Activated T-helper 2 cell treated with anti-CD3 and anti-CD28 coated beads, Interferon-gamma antibody, Interleukin-2, Interleukin-4, amounts not matched to agents 10 μg/mL and 5 μg/mL and 100 μg/mL, durations not matched to agents 14 hours and 24 hours and 36 hours (primary cell): ENCODE measurements around the gene PNPLA1. TPM values are rescaled to one million over a fixed set of nuclear protein-coding genes. Genes with fewer than 3 reads are reported as not detected.

Experiments
- DNase-seq: peaks from one replicate; pipeline ENCODE4 v3.0.0; 2021; ENCODE audit warnings: low spot score
- H3K27ac Mint-ChIP-seq: one replicate; pipeline ENCODE4 v1.8.0; 2021; ENCODE audit warnings: mixed read lengths
- H3K27me3 Mint-ChIP-seq: one replicate; pipeline ENCODE4 v1.8.0; 2021; ENCODE audit warnings: low read depth, mixed read lengths
- H3K36me3 Mint-ChIP-seq: one replicate; pipeline ENCODE4 v1.8.0; 2021; ENCODE audit warnings: low read depth, mixed read lengths
- H3K4me1 Mint-ChIP-seq: one replicate; pipeline ENCODE4 v1.8.0; 2021; ENCODE audit warnings: low read depth, mixed read lengths
- H3K4me3 Mint-ChIP-seq: one replicate; pipeline ENCODE4 v1.8.0; 2021; ENCODE audit warnings: low read depth, mild to moderate bottlenecking, moderate library complexity, mixed read lengths
- H3K9me3 Mint-ChIP-seq: one replicate; pipeline ENCODE4 v1.8.0; 2021; ENCODE audit warnings: mixed read lengths
- intact Hi-C: fragments of 100-400 bp; cut with micrococcal nuclease; formaldehyde crosslinking; loops from one replicate; pipeline ENCODE4 v1.15.1; 2023
- total RNA-seq: library from RNA; stranded (reverse); gene quantifications from 2 replicates; pipeline ENCODE4 v1.2.3, GENCODE V29; 2022

PNPLA1 gene
- total RNA-seq, 1 donor from 2014 or later = not detected

DNA sequence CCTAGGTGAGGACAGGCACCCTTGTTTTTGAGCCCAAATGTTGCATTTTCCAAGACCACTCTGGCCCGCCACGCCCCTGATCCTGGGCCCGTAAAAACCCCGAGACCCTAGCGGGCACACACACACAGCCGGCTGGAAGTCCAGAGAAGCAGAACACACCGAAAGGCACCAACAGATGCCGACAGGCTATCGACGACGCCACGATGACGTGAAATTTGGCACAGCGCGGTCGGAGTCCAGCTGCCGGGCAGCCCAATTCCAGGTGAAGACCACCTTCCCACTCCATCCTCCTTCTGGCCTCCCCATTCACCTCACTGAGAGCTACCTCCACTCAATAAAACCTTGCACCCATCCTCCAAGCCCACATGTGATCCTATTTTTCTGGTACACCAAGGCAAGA is 34.0 kb upstream of the PNPLA1 start:
- H3K27ac Mint-ChIP-seq = no peak overlapping the region
- peaks cover 5% of the 10 kb centered on the region for H3K4me1 Mint-ChIP-seq
- H3K4me3 Mint-ChIP-seq = no peak overlapping the region
- H3K36me3 Mint-ChIP-seq = peaks cover 12% of the 10 kb centered on the region
- intact Hi-C loops = no loop called here
- H3K27me3 Mint-ChIP-seq = no peaks in the 10 kb centered on the region
- no peaks in the 10 kb centered on the region for H3K9me3 Mint-ChIP-seq
- no peak for DNase-seq

DNA sequence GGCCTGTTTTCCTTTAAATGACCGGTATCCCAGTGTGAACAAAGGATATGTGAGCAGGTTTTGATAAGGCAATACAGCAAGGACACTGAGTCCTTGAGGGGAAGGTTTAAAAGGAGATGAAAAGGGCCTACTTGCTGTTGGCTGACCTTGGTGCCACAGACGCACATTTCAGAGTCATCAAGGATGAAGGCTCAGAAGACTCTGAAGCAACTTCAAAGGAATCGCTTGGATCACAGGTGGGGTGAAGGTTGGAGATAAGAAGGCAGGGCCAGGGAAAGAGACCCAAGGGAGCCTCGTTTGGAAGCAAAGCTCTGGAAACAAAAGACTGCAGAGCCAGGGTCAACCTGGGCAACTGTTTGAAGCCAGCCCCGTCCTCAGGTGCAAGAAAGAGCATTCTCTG is 30.1 kb upstream of the PNPLA1 start:
- Mint-ChIP-seq H3K27me3 (peaks cover 24% of the 10 kb centered on the region), H3K4me3 (no peak overlapping the region), H3K27ac (no peak overlapping the region), H3K4me1 (peaks cover 12% of the 10 kb centered on the region), H3K9me3 (no peaks in the 10 kb centered on the region), H3K36me3 (no peaks in the 10 kb centered on the region)
- DNase-seq = no peak
- intact Hi-C loops = loop anchor here (5.0 kb wide), 1 partner anchor 117 kb away; no protein-coding TSS in a partner anchor

DNA sequence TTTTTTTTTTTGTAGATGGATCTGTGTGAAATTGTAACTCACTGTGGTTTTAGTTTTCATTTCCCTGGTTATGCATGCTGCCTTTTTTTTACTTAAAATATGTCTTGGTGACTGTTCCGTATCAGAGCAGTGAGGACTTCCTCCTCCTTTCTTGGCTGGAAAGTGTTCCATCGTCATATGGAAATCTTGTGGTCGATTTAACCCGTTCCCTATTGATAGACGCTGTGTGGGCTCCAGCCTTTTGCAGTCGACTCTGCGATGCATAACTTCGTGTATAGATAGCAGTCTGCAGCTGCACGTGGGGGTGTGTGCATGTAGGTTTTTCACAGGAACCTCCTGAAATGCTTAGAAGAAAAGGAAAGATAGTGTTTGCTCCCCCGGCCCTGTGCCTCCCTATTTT is 28.1 kb upstream of the PNPLA1 start:
- Mint-ChIP-seq H3K36me3 (no peaks in the 10 kb centered on the region), H3K4me3 (no peak overlapping the region), H3K27ac (no peak overlapping the region), H3K4me1 (peaks cover 13% of the 10 kb centered on the region), H3K9me3 (no peaks in the 10 kb centered on the region), H3K27me3 (peaks cover 24% of the 10 kb centered on the region)
- DNase-seq = no peak
- intact Hi-C loops = loop anchor here (5.0 kb wide), 1 partner anchor 119 kb away; no protein-coding TSS in a partner anchor

DNA sequence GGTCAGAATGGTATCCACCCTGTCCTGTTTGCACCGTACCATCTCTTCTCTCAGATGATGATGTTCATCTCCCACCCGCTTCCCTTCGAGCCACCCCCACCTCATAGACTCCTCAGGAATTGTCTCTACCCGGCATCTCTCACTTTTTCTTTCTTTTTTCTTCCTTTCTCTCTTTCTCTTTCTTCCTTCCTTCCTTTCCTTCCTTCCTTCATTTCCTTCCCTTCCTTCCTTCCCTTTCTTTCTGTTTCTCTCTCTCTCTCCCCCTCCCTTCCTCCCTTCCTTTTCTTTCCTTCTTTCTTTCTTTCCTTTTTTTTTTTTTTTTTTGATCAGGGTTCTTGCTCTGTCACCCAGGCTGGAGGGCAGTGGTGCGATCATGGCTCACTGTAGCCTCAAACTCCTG is 27.7 kb upstream of the PNPLA1 start:
- intact Hi-C loops = loop anchor here (5.0 kb wide), 1 partner anchor 120 kb away; no protein-coding TSS in a partner anchor
- Mint-ChIP-seq H3K4me3 (no peak overlapping the region), H3K36me3 (no peaks in the 10 kb centered on the region), H3K27me3 (peaks cover 25% of the 10 kb centered on the region), H3K4me1 (peaks cover 13% of the 10 kb centered on the region), H3K27ac (no peak overlapping the region), H3K9me3 (no peaks in the 10 kb centered on the region)
- DNase-seq = no peak

DNA sequence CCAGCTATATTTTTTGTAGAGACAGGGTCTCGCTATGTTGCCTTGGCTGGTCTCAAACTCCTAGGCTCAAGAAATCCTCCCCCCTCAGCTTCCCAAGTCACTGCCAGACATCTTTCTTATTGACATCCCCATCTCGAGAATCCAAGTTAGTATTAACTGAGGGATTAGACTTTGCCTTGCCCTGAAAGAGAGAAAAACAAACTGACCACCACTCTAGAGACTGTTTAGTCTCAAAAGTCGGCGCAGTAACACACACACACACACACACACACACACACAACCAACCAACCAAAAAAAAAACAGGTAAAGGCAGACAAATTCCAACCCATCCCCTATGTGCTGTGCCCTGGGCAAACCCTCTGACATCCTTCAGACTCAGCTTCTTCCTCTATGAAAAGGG is 27.2 kb upstream of the PNPLA1 start:
- no peak overlapping the region for H3K27ac Mint-ChIP-seq
- H3K27me3 Mint-ChIP-seq = peaks cover 26% of the 10 kb centered on the region
- H3K4me3 Mint-ChIP-seq = no peak overlapping the region
- no peaks in the 10 kb centered on the region for H3K9me3 Mint-ChIP-seq
- DNase-seq = no peak
- H3K36me3 Mint-ChIP-seq = no peaks in the 10 kb centered on the region
- intact Hi-C loops = loop anchor here (5.0 kb wide), 1 partner anchor 120 kb away; no protein-coding TSS in a partner anchor
- peaks cover 13% of the 10 kb centered on the region for H3K4me1 Mint-ChIP-seq

DNA sequence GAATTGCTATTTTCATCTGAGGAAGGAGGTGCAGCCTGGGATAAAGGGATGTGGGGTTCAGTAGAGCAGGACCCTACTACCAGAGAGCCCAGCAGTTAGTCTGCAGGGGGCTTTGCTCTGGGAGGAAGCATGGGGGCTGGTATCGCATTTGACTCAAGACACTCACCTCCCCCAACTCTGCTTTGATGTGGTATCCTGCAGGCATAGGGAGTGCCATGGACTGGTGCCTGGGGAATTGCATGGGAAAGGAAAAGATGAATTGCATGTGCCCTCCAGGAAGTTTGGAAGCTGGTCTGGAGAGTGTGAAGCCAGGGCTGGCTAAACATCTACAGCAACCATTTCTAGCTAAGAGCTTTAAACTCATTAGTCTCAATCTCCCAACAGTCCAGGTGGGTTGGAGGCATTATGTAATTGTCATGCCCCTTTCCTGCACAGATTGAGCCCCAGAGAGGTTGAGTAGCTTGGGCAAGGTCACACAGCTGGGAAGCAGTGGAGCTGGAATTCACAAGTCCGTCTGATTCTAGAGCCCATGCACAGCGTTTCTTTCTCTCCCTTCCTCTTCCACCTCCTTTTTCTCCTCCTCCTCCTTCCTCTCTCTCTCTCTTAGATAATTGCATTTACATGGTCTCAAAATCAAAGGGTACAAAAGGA is 26.2 kb upstream of the PNPLA1 start:
- Mint-ChIP-seq H3K36me3 (no peaks in the 10 kb centered on the region), H3K27ac (no peak overlapping the region), H3K9me3 (no peaks in the 10 kb centered on the region), H3K4me1 (peaks cover 13% of the 10 kb centered on the region), H3K4me3 (no peak overlapping the region), H3K27me3 (peaks cover 26% of the 10 kb centered on the region)
- DNase-seq = no peak
- intact Hi-C loops = loop anchor here (5.0 kb wide), 1 partner anchor 121 kb away; no protein-coding TSS in a partner anchor

DNA sequence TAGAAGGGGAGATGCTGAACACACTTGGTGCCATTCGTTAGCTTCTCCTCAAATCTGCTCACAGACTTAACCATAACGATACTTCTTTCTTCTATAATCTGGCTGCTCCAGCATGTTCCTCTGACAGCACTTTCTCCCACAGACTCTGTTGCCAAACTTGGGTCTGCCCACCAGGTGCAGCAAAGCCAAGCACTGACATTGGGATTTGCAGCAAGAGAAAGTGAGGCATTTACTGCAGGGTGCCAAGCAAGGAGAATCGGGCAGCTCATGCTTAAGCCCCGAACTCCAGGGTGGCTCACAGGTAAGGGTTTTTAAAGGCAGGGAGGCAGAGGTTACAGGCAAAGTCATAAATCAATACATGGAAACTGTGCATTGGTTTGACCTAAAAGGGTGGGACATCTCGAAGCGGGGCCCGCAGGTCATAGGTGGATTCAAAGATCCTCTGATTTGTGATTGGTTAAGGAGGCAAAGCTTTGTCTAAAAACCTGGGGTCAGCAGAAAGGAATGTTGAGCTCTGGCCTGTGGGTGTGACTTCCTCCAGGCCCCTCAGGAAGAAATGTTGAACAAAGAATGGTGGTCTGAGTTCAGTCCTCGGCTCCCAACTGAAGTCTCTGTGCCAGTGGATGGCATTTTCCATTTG is 25.1 kb upstream of the PNPLA1 start:
- Mint-ChIP-seq H3K27me3 (peaks cover 28% of the 10 kb centered on the region), H3K27ac (no peak overlapping the region), H3K9me3 (no peaks in the 10 kb centered on the region), H3K36me3 (no peaks in the 10 kb centered on the region), H3K4me1 (peaks cover 13% of the 10 kb centered on the region), H3K4me3 (no peak overlapping the region)
- DNase-seq = no peak
- intact Hi-C loops = loop anchor here (5.0 kb wide), 1 partner anchor 122 kb away; no protein-coding TSS in a partner anchor

DNA sequence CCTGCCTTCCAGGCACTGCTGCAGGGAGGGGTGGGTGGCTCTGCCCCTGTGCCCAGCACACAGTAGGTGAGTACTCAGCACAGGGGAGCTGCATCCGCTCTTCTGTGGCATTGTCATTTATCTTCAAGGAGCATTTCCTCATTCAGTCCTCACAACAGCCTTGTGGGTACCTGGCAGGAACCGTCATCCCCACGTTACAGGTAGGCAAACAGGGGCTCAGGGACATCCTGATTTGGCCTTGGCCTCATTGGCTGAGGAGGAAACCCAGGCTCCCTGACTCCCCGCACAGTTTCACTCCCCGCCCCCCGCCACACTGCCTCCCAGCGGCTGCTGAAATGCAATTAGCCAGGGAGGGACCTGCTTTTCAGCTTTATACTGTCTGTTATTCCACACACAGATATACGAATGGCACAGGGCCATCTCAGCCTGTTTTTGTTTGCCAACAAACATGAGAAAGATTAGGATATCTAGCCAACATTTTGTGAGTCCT is 24.2 kb upstream of the PNPLA1 start:
- intact Hi-C loops = no loop called here
- H3K27ac Mint-ChIP-seq = no peak overlapping the region
- no peaks in the 10 kb centered on the region for H3K36me3 Mint-ChIP-seq
- no peak overlapping the region for H3K4me3 Mint-ChIP-seq
- no peaks in the 10 kb centered on the region for H3K9me3 Mint-ChIP-seq
- peaks cover 28% of the 10 kb centered on the region for H3K27me3 Mint-ChIP-seq
- no peak for DNase-seq
- H3K4me1 Mint-ChIP-seq = peaks cover 13% of the 10 kb centered on the region

DNA sequence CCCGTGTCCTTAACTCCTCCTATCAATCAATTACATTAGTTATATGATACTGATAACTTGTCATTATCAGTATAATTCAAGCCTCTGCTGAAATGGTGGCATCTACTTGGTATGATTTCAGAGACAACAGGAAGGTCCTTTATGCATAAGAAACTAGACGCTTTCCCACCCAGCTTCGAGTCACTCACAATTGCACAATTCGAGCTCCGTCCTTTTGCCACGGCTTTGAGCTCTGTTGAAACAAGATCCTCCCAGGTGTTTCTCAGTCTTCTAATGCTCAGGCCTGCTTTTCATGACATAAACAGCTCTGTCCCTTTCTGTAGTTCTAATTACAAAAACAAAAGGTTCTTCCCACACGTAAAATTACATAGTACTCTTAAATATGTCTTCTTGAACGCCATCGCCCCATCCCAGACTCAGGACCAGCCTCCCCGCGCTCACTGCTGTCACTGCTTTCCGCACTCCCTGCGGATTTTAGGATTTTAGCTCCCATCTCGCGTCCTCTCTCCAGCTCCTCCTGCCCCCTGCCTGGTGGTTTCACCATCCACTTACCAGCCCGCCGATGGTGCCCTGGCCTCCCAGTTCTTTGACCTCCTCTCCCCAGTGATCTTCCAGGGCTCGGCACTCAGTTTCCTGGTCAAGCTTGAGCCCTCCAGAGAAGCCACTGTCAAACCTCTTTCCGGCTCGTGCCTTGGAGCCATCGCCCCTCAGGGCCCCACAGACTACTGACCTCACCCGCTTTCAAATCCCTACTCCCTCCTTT is 23.2 kb upstream of the PNPLA1 start:
- Mint-ChIP-seq H3K36me3 (no peaks in the 10 kb centered on the region), H3K4me1 (peaks cover 8% of the 10 kb centered on the region), H3K9me3 (no peaks in the 10 kb centered on the region), H3K27me3 (peaks cover 29% of the 10 kb centered on the region), H3K27ac (no peak overlapping the region), H3K4me3 (no peak overlapping the region)
- DNase-seq = no peak
- intact Hi-C loops = no loop called here

DNA sequence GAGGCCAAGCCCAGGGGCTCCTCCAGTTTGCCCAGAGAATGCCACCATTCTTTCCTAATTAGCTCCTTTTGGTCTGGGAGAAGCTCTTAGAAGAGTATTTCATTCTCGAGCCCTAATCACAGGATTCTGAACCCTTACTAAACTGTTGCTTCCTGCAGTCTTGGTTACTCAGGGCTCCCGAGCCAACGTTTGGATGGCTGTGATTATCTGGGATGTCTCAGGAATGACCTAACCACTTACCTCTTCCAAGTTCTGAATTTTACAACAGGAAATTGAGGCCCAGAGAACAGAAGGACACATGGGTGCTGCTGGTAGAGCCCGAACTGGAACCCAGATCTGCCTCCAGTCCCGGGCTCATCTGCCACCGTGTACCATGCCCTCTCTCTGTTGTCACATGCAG is 22.2 kb upstream of the PNPLA1 start:
- no peaks in the 10 kb centered on the region for H3K9me3 Mint-ChIP-seq
- H3K27ac Mint-ChIP-seq = no peak overlapping the region
- no peaks in the 10 kb centered on the region for H3K36me3 Mint-ChIP-seq
- DNase-seq = no peak
- intact Hi-C loops = no loop called here
- no peak overlapping the region for H3K4me3 Mint-ChIP-seq
- peaks cover 1% of the 10 kb centered on the region for H3K4me1 Mint-ChIP-seq
- H3K27me3 Mint-ChIP-seq = peaks cover 21% of the 10 kb centered on the region

DNA sequence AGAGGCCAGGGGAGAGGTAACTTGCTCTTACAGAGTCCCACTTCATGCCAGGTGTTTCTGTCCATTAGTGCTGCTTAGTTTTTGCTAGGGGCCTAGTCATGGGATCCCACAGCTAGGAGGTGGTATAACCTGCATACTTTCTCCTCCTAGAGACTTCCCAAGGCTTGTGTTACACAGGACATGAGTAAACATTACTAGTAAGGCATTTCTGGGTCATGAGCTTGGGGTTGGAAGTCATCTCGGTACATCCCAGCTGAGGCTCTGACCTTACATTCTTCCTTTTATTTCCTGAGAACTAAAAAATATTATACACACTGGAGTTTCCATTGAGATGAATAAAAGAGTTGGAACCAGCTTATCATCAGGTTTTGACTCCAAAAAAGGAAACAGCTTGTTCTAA is 20.9 kb upstream of the PNPLA1 start:
- Mint-ChIP-seq H3K4me3 (no peak overlapping the region), H3K27ac (no peak overlapping the region), H3K4me1 (peaks cover 1% of the 10 kb centered on the region), H3K27me3 (peaks cover 14% of the 10 kb centered on the region), H3K36me3 (no peaks in the 10 kb centered on the region), H3K9me3 (no peaks in the 10 kb centered on the region)
- intact Hi-C loops = no loop called here
- no peak for DNase-seq

DNA sequence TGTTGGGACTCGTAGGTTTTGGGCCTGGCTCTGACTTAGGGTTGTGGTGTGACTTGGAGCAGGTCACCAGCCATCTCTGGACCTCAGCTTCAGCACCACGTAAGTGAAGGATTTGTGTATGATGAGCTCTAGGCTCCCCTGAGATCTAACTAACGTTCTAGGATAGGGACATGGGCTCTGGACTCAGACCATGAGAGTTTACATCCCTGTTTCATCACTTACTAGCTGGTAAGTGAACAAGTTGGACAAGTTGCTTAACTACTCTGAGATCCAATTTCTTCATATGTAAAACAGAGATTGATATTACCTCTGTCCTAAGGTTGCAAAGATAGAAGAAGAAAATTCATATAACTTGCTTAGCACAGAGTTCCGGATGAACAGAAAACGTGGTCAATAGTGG is 20.3 kb upstream of the PNPLA1 start:
- Mint-ChIP-seq H3K4me1 (peaks cover 1% of the 10 kb centered on the region), H3K9me3 (no peaks in the 10 kb centered on the region), H3K36me3 (no peaks in the 10 kb centered on the region), H3K27ac (no peak overlapping the region), H3K4me3 (no peak overlapping the region), H3K27me3 (peaks cover 10% of the 10 kb centered on the region)
- no peak for DNase-seq
- intact Hi-C loops = no loop called here

DNA sequence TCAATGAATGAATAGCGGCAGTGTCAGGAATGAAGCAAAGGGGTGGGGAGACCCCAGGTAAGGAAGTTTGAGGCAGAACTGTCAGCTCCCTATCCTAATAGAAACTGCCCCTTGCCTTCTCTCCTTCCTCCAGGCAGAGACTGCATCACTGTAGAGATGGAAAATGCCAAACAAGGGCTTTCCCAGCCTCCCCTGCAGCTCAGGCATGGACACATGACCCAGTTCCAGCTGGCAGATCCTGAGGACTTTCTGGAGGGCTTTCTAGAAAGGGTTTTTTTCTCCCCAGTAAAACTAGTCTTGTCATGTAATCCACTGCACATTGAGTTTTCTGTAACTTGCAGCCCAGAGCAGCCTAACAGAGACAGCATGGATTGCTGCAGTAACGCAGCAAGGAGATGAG is 17.9 kb upstream of the PNPLA1 start:
- no peak for DNase-seq
- H3K27me3 Mint-ChIP-seq = peaks cover 13% of the 10 kb centered on the region
- H3K36me3 Mint-ChIP-seq = no peaks in the 10 kb centered on the region
- H3K9me3 Mint-ChIP-seq = no peaks in the 10 kb centered on the region
- H3K27ac Mint-ChIP-seq = no peak overlapping the region
- H3K4me3 Mint-ChIP-seq = no peak overlapping the region
- intact Hi-C loops = no loop called here
- H3K4me1 Mint-ChIP-seq = no peaks in the 10 kb centered on the region
